Neural progenitor cell (in vitro differentiated cells): Measurements from ENCODE around the gene ATAD3B.
"Not testable (repeated sequence)": the region's sequence is repeated elsewhere in the genome, so short reads cannot be mapped to it uniquely, and the experiment has no call there.

Experiments
- EZH2 ChIP-seq: fragments of 200-600 bp; sonication (generic); IDR thresholded peaks from 2 replicates; pipeline ENCODE4 v1.6.1; 2017; ENCODE audit warnings: antibody characterized with exemption, mild to moderate bottlenecking, moderate library complexity
- EZH2phosphoT487 ChIP-seq: fragments of 200-600 bp; sonication (generic); IDR thresholded peaks from 2 replicates; pipeline ENCODE4 v1.6.1; 2017; ENCODE audit warnings: antibody characterized with exemption
- TF ChIP-seq, protein P1 (sequence below): fragments of 200-600 bp; sonication (generic); IDR thresholded peaks from 2 replicates; pipeline ENCODE4 v1.5.1; 2017; ENCODE audit warnings: antibody characterized with exemption, mild to moderate bottlenecking

GRCh38 chr1:1524750-1525383 is 53.3 kb downstream of the ATAD3B start:
- TF ChIP-seq EZH2, EZH2phosphoT487: not testable (repeated sequence)
- TF ChIP-seq, protein P1, sequence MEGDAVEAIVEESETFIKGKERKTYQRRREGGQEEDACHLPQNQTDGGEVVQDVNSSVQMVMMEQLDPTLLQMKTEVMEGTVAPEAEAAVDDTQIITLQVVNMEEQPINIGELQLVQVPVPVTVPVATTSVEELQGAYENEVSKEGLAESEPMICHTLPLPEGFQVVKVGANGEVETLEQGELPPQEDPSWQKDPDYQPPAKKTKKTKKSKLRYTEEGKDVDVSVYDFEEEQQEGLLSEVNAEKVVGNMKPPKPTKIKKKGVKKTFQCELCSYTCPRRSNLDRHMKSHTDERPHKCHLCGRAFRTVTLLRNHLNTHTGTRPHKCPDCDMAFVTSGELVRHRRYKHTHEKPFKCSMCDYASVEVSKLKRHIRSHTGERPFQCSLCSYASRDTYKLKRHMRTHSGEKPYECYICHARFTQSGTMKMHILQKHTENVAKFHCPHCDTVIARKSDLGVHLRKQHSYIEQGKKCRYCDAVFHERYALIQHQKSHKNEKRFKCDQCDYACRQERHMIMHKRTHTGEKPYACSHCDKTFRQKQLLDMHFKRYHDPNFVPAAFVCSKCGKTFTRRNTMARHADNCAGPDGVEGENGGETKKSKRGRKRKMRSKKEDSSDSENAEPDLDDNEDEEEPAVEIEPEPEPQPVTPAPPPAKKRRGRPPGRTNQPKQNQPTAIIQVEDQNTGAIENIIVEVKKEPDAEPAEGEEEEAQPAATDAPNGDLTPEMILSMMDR, result not testable (repeated sequence)
